Loucy (cell line): ENCODE results near the gene AFAP1L1.

Source experiments
- H2AFZ ChIP-seq: fragments of 200-600 bp; sonication (generic); 2 replicates; pipeline ENCODE4 v1.6.0; 2016; ENCODE audit warnings: antibody characterized with exemption, mild to moderate bottlenecking, low read length, moderate library complexity
- H3F3A ChIP-seq: fragments of 200-600 bp; 2 replicates; pipeline ENCODE4 v1.6.0; 2016; ENCODE audit warnings: antibody characterized with exemption, low read depth, mild to moderate bottlenecking
- H3K27me3 ChIP-seq: fragments of 200-600 bp; sonication (generic); 2 replicates; pipeline ENCODE4 v1.6.1; 2014; ENCODE audit warnings: low read length, mild to moderate bottlenecking; ENCODE audit not compliant: insufficient read depth, poor library complexity, severe bottlenecking
- H3K36me3 ChIP-seq: fragments of 200-600 bp; sonication (generic); 2 replicates; pipeline ENCODE4 v1.6.1; 2016; ENCODE audit warnings: low read length; ENCODE audit not compliant: insufficient read depth
- H3K4me1 ChIP-seq: fragments of 200-600 bp; sonication (generic); 2 replicates; pipeline ENCODE4 v1.5.1; 2014; ENCODE audit warnings: low read length, mild to moderate bottlenecking; ENCODE audit not compliant: insufficient read depth, poor library complexity, severe bottlenecking
- H3K4me2 ChIP-seq: fragments of 200-600 bp; sonication (generic); 2 replicates; pipeline ENCODE4 v1.6.0; 2014; ENCODE audit warnings: antibody characterized with exemption, low read length, low read depth, mild to moderate bottlenecking; ENCODE audit not compliant: poor library complexity, severe bottlenecking
- H3K4me3 ChIP-seq: fragments of 200-600 bp; sonication (generic); 2 replicates; pipeline ENCODE4 v1.5.1; 2014; ENCODE audit warnings: low read length, mild to moderate bottlenecking, mixed read lengths; ENCODE audit not compliant: poor library complexity, severe bottlenecking
- H3K79me2 ChIP-seq: fragments of 200-600 bp; sonication (generic); 2 replicates; pipeline ENCODE4 v1.6.1; 2014; ENCODE audit warnings: low read length; ENCODE audit not compliant: insufficient read depth
- H3K9ac ChIP-seq: fragments of 200-600 bp; sonication (generic); 2 replicates; pipeline ENCODE4 v1.6.0; 2014; ENCODE audit warnings: mild to moderate bottlenecking, low read depth, low read length, moderate library complexity; ENCODE audit not compliant: poor library complexity, severe bottlenecking
- H3K9me2 ChIP-seq: fragments of 200-600 bp; sonication (generic); replicated peaks from 2 replicates; pipeline ENCODE4 v1.6.1; 2016; ENCODE audit warnings: low read depth, low read length, mixed read lengths
- H3K9me3 ChIP-seq: fragments of 200-600 bp; sonication (generic); 2 replicates; pipeline ENCODE4 v1.6.1; 2014; ENCODE audit warnings: mild to moderate bottlenecking, antibody characterized with exemption, low read length, low read depth; ENCODE audit not compliant: insufficient read depth
- H4K20me1 ChIP-seq: fragments of 200-600 bp; sonication (generic); 2 replicates; pipeline ENCODE4 v1.6.0; 2014; ENCODE audit warnings: antibody characterized with exemption, low read length, mild to moderate bottlenecking; ENCODE audit not compliant: insufficient read depth, poor library complexity, severe bottlenecking
- EZH2phosphoT487 ChIP-seq: fragments of 200-600 bp; IDR thresholded peaks from 2 replicates; pipeline ENCODE4 v1.6.1; 2018; ENCODE audit warnings: antibody characterized with exemption, mild to moderate bottlenecking, moderate library complexity, borderline replicate concordance
- TF ChIP-seq, protein P1 (sequence below): fragments of 200-600 bp; sonication (generic); conservative IDR thresholded peaks from 2 replicates; pipeline ENCODE4 v1.5.1; 2014; ENCODE audit warnings: mild to moderate bottlenecking, antibody characterized with exemption, low read length

The AFAP1L1 gene

GRCh38 chr5:149357370-149358293, 86.0 kb downstream of the AFAP1L1 start, which contains the start of gene PCYOX1L:
TSS of gene PCYOX1L (plus strand) at chr5:149358046. CDS start at chr5:149358069, 23 bp downstream.
- Histone ChIP-seq H3K4me2 (peak within 1 kb of the TSS; percentile 89), H3K9me3 (no peaks in the 10 kb centered on the region), H3F3A (peaks cover 4% of the 10 kb centered on the region; the same call in 1 of the 2 replicates), H3K79me2 (peaks cover 49% of the 10 kb centered on the region), H4K20me1 (peaks cover 16% of the 10 kb centered on the region), H2AFZ (peak within 1 kb of the TSS; percentile 90), H3K27me3 (no peaks in the 10 kb centered on the region), H3K4me1 (peaks cover 43% of the 10 kb centered on the region), H3K36me3 (peaks cover 16% of the 10 kb centered on the region), H3K4me3 (peak within 1 kb of the TSS; percentile 90), H3K9ac (peak within 1 kb of the TSS; percentile 89), H3K9me2 (no peaks in the 10 kb centered on the region)
- TF ChIP-seq, protein P1, sequence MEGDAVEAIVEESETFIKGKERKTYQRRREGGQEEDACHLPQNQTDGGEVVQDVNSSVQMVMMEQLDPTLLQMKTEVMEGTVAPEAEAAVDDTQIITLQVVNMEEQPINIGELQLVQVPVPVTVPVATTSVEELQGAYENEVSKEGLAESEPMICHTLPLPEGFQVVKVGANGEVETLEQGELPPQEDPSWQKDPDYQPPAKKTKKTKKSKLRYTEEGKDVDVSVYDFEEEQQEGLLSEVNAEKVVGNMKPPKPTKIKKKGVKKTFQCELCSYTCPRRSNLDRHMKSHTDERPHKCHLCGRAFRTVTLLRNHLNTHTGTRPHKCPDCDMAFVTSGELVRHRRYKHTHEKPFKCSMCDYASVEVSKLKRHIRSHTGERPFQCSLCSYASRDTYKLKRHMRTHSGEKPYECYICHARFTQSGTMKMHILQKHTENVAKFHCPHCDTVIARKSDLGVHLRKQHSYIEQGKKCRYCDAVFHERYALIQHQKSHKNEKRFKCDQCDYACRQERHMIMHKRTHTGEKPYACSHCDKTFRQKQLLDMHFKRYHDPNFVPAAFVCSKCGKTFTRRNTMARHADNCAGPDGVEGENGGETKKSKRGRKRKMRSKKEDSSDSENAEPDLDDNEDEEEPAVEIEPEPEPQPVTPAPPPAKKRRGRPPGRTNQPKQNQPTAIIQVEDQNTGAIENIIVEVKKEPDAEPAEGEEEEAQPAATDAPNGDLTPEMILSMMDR: no peak
- no peak for TF ChIP-seq EZH2phosphoT487

- Histone ChIP-seq H3F3A (peaks cover 4% of the 10 kb centered on the region; the same call in 1 of the 2 replicates), H3K9me3 (no peaks in the 10 kb centered on the region)
These were observed 86.6 kb downstream of the AFAP1L1 start for GRCh38 chr5:149358294-149358651.

DNA sequence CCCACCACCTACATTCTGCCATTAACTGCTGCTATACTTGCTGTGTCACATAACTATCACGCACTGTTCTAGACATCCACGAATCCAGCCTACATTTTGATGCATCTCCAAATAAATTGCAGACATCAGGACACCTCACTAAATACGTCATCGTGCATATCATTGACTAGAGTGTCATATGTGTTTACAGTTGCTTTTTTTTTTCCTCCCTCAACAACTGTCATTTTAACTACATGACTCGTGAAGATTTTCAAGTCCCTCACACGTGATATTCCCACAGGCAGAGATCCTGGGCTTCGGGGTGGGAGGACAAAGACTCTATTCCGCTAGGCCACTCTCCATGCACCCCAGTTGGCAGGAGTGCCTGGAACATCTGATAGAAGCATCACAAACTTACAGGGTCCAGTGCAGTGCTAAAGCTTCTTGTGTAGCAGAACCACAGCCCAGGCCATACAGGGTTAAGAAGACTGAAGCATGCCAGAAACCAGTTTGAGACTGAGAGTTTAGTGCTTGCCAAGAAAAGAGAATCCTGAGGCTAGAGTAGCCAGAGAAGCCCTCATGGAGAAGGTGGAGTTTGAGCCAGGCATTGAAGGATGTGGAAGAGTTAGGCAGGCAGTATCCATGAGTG, 87.3 kb downstream of the AFAP1L1 start:
- Histone ChIP-seq H3K27me3 (no peaks in the 10 kb centered on the region), H4K20me1 (peaks cover 3% of the 10 kb centered on the region), H3K4me2 (peak overlapping the region; percentile 89), H3K4me3 (peak overlapping the region; percentile 90), H3K4me1 (peaks cover 34% of the 10 kb centered on the region), H3K9me2 (no peaks in the 10 kb centered on the region), H3F3A (peaks cover under 1% of the 10 kb centered on the region; the same call in 1 of the 2 replicates), H3K9ac (peak overlapping the region; percentile 89), H3K79me2 (peaks cover 37% of the 10 kb centered on the region), H2AFZ (no peak overlapping the region), H3K9me3 (no peaks in the 10 kb centered on the region), H3K36me3 (peaks cover 5% of the 10 kb centered on the region; the same call in 1 of the 2 replicates)
- TF ChIP-seq, protein P1: no peak
- no peak for TF ChIP-seq EZH2phosphoT487

More at GRCh38 chr5:149358294-149358651, 86.6 kb downstream of the AFAP1L1 start:
- Histone ChIP-seq H3K9ac (peak overlapping the region; percentile 89), H3K4me1 (peaks cover 41% of the 10 kb centered on the region), H4K20me1 (peaks cover 10% of the 10 kb centered on the region), H3K36me3 (peaks cover 10% of the 10 kb centered on the region; the same call in 1 of the 2 replicates), H3K4me3 (peak overlapping the region; percentile 90), H2AFZ (peak overlapping the region; percentile 90), H3K79me2 (peaks cover 43% of the 10 kb centered on the region), H3K4me2 (peak overlapping the region; percentile 89), H3K9me2 (no peaks in the 10 kb centered on the region), H3K27me3 (no peaks in the 10 kb centered on the region)
- TF ChIP-seq EZH2phosphoT487: no peak
- TF ChIP-seq, protein P1: no peak
